ENCODE data around the gene APOBR. TPM values are rescaled to one million over a fixed set of nuclear protein-coding genes. Genes with fewer than 3 reads are reported as not detected.
A peak's percentile ranks its signal among the peaks of the same experiment; 100 is the strongest.

The APOBR gene
- total and polyA plus RNA-seq, 2 of the 13 experiments (the other 11 are each of a cell fraction or from before 2014, with no cell fraction given) = 0.03 TPM; not detected in 1

GRCh38 chr16:28531777-28532744 is 37.6 kb downstream of the APOBR start (continued):
- TF ChIP-seq ZNF276 (CRISPR knock-in tag; IDR thresholded peaks at IDR 0.05; ENCODE audit: low read depth) (no peak), ZNF253 (CRISPR knock-in tag; IDR thresholded peaks at IDR 0.05; ENCODE audit: borderline replicate concordance) (no peak), ZBED4 (CRISPR knock-in tag; IDR thresholded peaks at IDR 0.05; ENCODE audit: borderline replicate concordance) (no peak), EED (CRISPR knock-in tag; IDR thresholded peaks at IDR 0.05) (no peak), ZNF83 (CRISPR knock-in tag; IDR thresholded peaks at IDR 0.05; ENCODE audit: borderline replicate concordance) (no peak), SMAD3 (CRISPR knock-in tag; IDR thresholded peaks at IDR 0.05) (peak; percentile 44; the same call in 1 of the 2 replicates), RAD21 (CRISPR knock-in tag; IDR thresholded peaks at IDR 0.05) (no peak), CREB3 (CRISPR knock-in tag; IDR thresholded peaks at IDR 0.05) (no peak), ZBTB20 (CRISPR knock-in tag; IDR thresholded peaks at IDR 0.05; ENCODE audit: borderline replicate concordance, low read depth) (no peak), PBX2 (CRISPR knock-in tag; IDR thresholded peaks at IDR 0.05) (no peak), ZNF512B (CRISPR knock-in tag; IDR thresholded peaks at IDR 0.05; ENCODE audit: borderline replicate concordance) (0 out of 2 replicates have a peak, but pooled peaks have one; percentile 22), HMG20A (CRISPR knock-in tag; IDR thresholded peaks at IDR 0.05; ENCODE audit: borderline replicate concordance) (no peak; the same call in 1 of the 2 replicates), MXD1 (CRISPR knock-in tag; IDR thresholded peaks at IDR 0.05) (no peak), ZNF484 (CRISPR knock-in tag; IDR thresholded peaks at IDR 0.05; ENCODE audit: borderline replicate concordance, low read depth) (no peak)

Data from HepG2 (cell line).